ENCODE results near the gene TMEM45B.
"Not testable (repeated sequence)": the region's sequence is repeated elsewhere in the genome, so short reads cannot be mapped to it uniquely, and the experiment has no call there.

The TMEM45B gene

DNA sequence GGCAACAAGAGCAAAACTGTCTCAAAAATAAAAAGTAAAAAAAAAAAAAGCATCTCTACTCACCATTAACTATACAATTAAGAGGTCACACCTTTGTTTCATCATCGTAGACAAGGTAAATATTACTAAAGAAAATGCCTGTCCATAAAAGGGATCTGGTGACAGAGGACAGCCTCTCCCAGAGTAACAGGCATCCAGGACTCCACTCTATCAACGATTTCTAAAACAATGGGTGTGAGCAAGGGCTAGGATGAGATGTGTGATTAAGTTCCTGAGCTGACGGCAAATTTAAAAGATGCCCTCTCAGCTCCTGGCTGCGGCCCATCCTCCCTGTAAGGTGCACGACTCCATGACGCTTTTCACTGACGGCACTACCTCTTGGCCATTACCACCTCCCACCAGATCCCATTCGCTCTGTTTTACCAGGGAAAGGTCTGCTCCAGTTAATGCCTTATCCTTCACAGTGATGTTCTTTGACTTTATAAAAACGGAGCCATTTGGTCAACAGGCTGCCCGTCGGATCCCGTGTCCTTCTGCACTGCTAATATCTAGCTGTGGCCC is 2.3 kb upstream of the TMEM45B start:
- DNase-seq, result no peak

DNA sequence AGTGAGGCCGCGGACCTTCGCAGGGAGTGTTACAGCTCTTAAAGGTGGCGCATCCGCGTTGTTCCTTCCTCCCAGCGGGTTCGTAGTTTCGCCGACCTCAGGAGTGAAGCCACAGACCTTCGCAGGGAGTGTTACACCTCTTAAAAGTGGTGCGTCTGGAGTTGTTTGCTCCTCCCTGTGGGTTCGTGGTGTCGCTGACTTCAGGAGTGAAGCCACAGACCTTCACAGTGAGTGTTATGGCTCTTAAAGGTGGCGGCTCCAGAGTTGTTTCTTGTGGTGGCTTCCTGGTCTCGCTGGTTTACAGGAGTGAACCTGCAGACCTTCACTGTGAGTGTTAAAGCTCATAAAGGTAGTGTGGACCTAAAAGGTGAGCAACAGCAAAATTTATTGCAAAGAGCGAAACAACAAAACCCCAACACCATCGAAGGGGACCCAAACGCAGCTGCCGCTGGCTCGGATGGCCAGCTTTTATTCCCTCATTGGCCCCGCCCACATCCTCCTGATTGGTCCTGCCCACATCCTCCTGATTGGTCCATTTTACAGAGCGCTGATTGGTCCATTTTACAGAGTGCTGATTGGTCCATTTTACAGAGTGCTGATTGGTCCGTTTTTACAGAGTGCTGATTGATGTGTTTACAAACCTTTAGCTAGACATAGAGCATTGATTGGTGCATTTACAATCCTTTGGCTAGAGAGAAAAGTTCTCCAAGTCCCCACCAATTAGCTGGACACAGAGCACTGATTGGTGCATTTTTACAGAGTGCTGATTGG is 1.2 kb upstream of the TMEM45B start:
- peak in 1 of 2 experiments; percentile 8 for DNase-seq

DNA sequence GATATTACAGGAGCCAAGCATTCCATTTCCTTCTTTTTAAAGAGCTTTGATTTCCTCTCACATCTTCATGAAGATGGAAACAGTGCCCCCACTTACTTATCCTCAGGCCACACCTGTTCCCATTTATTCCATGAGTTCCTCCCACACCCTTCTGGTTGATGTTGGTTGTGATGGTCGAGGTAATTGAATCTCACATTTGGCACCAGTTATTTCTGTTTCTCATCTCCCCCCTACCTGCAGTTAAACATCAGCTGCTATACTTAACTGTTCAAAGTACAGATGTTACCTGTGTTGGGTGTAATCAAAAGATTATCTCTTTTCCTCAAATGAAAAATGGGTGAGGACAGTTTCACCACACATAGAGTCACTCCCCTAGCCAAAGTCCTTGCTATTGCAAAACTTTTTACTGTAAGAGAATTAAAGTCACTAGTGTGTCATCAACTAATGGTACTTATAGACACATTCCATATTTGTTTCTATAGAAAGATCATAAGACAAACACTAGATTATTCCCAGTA is 1.9 kb downstream of the TMEM45B start:
- no peak for DNase-seq

- not testable (repeated sequence) for DNase-seq
These were observed 2.6 kb downstream of the TMEM45B start for GRCh38 chr11:129818236-129818635.

GRCh38 chr11:129819237-129819636 is 3.6 kb downstream of the TMEM45B start:
- DNase-seq, result no peak

GRCh38 chr11:129820228-129820627 is 4.6 kb downstream of the TMEM45B start:
- not testable (repeated sequence) for DNase-seq

GRCh38 chr11:129823281-129823680 is 7.6 kb downstream of the TMEM45B start:
- DNase-seq, result not testable (repeated sequence)

- DNase-seq, result not testable (repeated sequence)
These were observed 8.2 kb downstream of the TMEM45B start for GRCh38 chr11:129823799-129824198.

DNA sequence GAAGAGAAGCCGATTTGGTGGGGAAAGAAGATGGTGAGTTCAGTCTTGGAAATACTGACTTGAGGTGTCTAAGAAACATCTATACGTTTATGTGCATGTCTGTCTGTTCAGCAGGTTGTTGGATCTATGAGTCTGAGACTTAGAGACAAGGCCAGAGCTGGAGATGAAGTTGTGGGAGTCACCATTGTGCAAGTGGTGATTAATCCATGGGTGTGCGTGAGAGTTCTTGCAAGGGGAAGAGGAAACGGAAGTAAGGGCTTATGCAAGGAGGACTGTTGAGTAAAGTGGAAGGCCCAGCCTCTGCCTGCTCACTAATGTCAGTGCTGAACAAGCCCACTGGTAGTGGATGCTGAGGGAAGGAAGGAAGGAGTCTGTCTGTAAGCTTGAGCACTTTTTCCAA is 9.7 kb downstream of the TMEM45B start:
- no peak for DNase-seq

- DNase-seq, result no peak
These were observed 12.7 kb downstream of the TMEM45B start for GRCh38 chr11:129828301-129828836.

- DNase-seq, result not testable (repeated sequence)
These were observed 13.8 kb downstream of the TMEM45B start for GRCh38 chr11:129829497-129829896.

GRCh38 chr11:129831227-129831626 is 15.6 kb downstream of the TMEM45B start:
- DNase-seq, result not testable (repeated sequence)

GRCh38 chr11:129833260-129833659 is 17.6 kb downstream of the TMEM45B start:
- DNase-seq, result not testable (repeated sequence)

- DNase-seq, result not testable (repeated sequence)
These were observed 20.8 kb downstream of the TMEM45B start for GRCh38 chr11:129836423-129836891.

DNA sequence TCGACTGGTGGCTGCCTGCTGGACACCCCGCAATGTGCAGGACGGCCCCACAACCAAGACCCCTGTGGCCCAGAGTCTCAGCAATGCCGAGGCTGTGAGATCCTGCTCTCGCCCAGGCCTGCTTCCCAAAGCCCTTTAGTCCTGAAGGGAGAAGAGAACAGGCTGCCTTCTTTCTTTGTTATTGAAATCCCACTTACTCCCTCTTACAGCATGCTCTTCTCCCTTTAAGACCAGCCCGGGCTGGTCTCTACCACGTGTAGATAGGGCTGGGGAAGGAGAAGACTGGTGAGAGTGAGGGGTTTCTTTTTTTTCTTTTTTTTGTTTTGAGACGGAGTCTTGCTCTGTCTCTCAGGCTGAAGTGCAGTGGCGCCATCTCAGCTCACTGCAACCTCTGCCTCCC is 21.3 kb downstream of the TMEM45B start:
- DNase-seq, result no peak

DNA sequence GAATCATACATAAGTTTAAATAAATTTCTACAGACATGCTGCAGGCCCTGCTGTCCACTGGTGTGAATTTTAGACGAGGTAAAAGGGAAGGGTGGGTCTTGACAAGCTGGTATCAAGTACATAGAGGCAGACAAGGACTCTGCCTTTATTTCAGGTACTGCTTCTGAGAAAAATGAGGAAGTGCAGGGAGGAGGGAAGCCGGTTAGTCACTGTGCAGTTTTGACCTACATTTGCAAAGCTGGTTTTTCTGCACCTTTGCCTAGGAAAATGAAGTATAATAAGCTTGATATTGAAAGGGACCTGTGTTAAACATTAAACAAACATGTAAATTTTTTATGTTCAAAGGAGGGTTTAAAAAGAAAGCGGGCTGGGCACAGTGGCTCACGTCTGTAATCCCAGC is 24.6 kb downstream of the TMEM45B start:
- no peak for DNase-seq

GRCh38 chr11:129842138-129842537 is 26.5 kb downstream of the TMEM45B start:
- DNase-seq, result no peak

GRCh38 chr11:129846508-129847335 is 31.1 kb downstream of the TMEM45B start:
- DNase-seq, result peak in 1 of 2 experiments; percentile 28

- DNase-seq, result not testable (repeated sequence)
These were observed 31.7 kb downstream of the TMEM45B start for GRCh38 chr11:129847361-129847760.

DNA sequence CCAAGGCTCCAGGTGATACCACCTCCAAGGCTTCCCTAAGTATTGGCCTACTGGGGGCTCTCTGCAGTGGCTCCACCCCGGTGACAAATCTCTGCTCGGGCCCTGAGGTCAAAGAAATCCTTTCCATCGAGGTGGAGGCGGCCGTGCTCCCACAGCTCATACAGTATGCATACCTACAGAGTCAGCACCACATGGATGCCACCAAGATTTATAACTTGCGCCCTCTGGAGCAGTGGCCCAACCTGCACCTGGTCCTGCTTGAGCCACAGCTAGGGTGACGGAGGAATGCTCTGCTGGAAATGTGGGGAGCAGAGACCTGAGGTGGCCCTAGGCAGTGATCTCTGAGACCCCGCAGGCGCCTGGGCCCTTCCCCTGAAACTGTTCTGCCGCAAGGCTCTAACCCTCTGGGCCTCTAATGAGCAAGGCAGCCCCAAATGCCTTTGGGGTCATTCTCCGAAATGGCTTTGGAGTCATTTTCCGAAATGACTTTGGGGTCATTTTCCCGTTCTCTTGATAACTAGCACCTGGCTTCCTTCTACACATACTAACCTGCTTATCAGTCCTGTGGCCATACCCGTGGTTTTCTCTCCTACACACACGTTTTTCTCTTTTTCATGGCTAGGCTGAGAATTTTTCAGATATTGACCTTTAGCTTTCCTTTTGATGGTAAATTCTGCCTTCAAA is 33.9 kb downstream of the TMEM45B start:
- DNase-seq, result no peak

DNA sequence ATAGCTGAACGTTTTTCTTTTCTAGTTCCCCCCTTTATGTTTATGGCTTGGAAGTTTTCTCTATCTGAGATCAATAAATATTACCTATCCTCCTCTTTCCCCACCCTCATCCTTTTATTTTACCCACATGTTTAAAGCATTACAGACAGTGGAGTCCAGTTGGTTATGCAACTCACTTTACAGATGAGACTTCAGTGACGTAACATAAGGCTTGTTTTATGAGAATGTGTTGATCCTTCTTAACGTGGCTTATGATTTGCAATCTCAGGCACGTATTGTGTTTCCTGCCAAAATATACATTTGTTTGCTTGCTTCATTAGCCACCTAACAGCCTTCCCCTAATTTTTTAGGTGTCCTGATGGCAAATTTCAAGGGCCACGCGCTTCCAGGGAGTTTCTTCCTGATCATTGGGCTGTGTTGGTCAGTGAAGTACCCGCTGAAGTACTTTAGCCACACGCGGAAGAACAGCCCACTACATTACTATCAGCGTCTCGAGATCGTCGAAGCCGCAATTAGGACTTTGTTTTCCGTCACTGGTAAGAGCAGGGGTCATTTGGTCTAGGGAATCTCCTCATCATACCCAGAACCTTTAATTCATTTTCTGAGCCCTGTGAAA is 36.6 kb downstream of the TMEM45B start:
- no peak for DNase-seq

All from SHP77 (cell line).